Measurements from ENCODE around the gene SLC16A7.
"Not testable (repeated sequence)": the region's sequence is repeated elsewhere in the genome, so short reads cannot be mapped to it uniquely, and the experiment has no call there.

The SLC16A7 gene

GRCh38 chr12:59595883-59596540 is at the start of gene SLC16A7:
SLC16A7 (plus strand) TSS chr12:59596029; CDS start chr12:59704802, 108,773 bp downstream.
- peak; percentile 35 to 69 for DNase-seq

GRCh38 chr12:59548930-59549329 is 46.9 kb upstream of the SLC16A7 start:
- DNase-seq, result no peak

GRCh38 chr12:59559696-59560095 is 36.1 kb upstream of the SLC16A7 start:
- no peak for DNase-seq

- no peak for DNase-seq
These were observed 25.7 kb upstream of the SLC16A7 start for GRCh38 chr12:59570145-59570544.

- DNase-seq, result no peak
These were observed 21.4 kb upstream of the SLC16A7 start for GRCh38 chr12:59574406-59574805.

GRCh38 chr12:59575826-59576225 is 20.0 kb upstream of the SLC16A7 start:
- DNase-seq, result no peak

GRCh38 chr12:59578254-59578653 is 17.6 kb upstream of the SLC16A7 start:
- DNase-seq, result no peak

GRCh38 chr12:59579631-59580030 is 16.2 kb upstream of the SLC16A7 start:
- DNase-seq, result no peak

- no peak for DNase-seq
These were observed 15.8 kb upstream of the SLC16A7 start for GRCh38 chr12:59580050-59580449.

GRCh38 chr12:59583003-59583712 is 12.7 kb upstream of the SLC16A7 start:
- DNase-seq, result no peak

GRCh38 chr12:59587710-59588109 is 8.1 kb upstream of the SLC16A7 start:
- DNase-seq, result no peak

GRCh38 chr12:59593761-59594160 is 2.1 kb upstream of the SLC16A7 start:
- no peak for DNase-seq

GRCh38 chr12:59594943-59595500 is 807 bp upstream of the SLC16A7 start:
- no peak for DNase-seq

- DNase-seq, result no peak
These were observed 305 bp upstream of the SLC16A7 start for GRCh38 chr12:59595565-59595882.

GRCh38 chr12:59597385-59597781 is 1.6 kb downstream of the SLC16A7 start:
- DNase-seq, result peak in 1 of 2 experiments; percentile 33

GRCh38 chr12:59600171-59600570 is 4.3 kb downstream of the SLC16A7 start:
- DNase-seq, result no peak

GRCh38 chr12:59603754-59604153 is 7.9 kb downstream of the SLC16A7 start:
- no peak for DNase-seq

GRCh38 chr12:59612823-59613434 is 17.1 kb downstream of the SLC16A7 start:
- not testable (repeated sequence) for DNase-seq

- no peak for DNase-seq
These were observed 19.8 kb downstream of the SLC16A7 start for GRCh38 chr12:59615392-59616165.

- DNase-seq, result no peak
These were observed 23.8 kb downstream of the SLC16A7 start for GRCh38 chr12:59619461-59620240.

GRCh38 chr12:59620326-59620725 is 24.5 kb downstream of the SLC16A7 start:
- DNase-seq, result no peak

- DNase-seq, result no peak
These were observed 29.1 kb downstream of the SLC16A7 start for GRCh38 chr12:59624732-59625460.
